H9 (cell line): ENCODE data around the gene CCL17. TPM values are rescaled to one million over a fixed set of nuclear protein-coding genes. Genes with fewer than 3 reads are reported as not detected.

Experiments
- DNase-seq: peaks from one replicate; pipeline ENCODE4 v3.0.0-alpha.2; 2017
- H2AFZ ChIP-seq: one replicate; pipeline ENCODE4 v1.6.1; 2013; ENCODE audit warnings: mild to moderate bottlenecking, low read length, control low read depth, moderate library complexity
- H2AK5ac ChIP-seq: 2 replicates; pipeline ENCODE4 v1.6.1; 2013; ENCODE audit warnings: low read length, control low read depth, mixed read lengths; ENCODE audit not compliant: insufficient read length
- H2BK120ac ChIP-seq: one replicate; pipeline ENCODE4 v1.6.1; 2013; ENCODE audit warnings: low read depth, mild to moderate bottlenecking, low read length, control low read depth, inconsistent platforms; ENCODE audit not compliant: poor library complexity, severe bottlenecking
- H2BK12ac ChIP-seq: 2 replicates; pipeline ENCODE4 v1.6.1; 2013; ENCODE audit warnings: low read length, control low read depth, mixed read lengths, low read depth; ENCODE audit not compliant: insufficient read length
- H2BK15ac ChIP-seq: 2 replicates; pipeline ENCODE4 v1.6.1; 2013; ENCODE audit warnings: low read depth, low read length, control low read depth
- H2BK20ac ChIP-seq: one replicate; pipeline ENCODE4 v1.6.1; 2013; ENCODE audit warnings: low read depth, mild to moderate bottlenecking, low read length, control low read depth, inconsistent platforms; ENCODE audit not compliant: poor library complexity, severe bottlenecking
- H2BK5ac ChIP-seq: 2 replicates; pipeline ENCODE4 v1.6.1; 2013; ENCODE audit warnings: low read length, control low read depth, mixed read lengths; ENCODE audit not compliant: insufficient read length
- H3K14ac ChIP-seq: 2 replicates; pipeline ENCODE4 v1.6.1; 2013; ENCODE audit warnings: low read length, control low read depth; ENCODE audit not compliant: insufficient read depth
- H3K18ac ChIP-seq: 2 replicates; pipeline ENCODE4 v1.6.1; 2013; ENCODE audit warnings: low read depth, mild to moderate bottlenecking, mixed read lengths, low read length, control low read depth; ENCODE audit not compliant: insufficient read length
- H3K23ac ChIP-seq: 2 replicates; pipeline ENCODE4 v1.6.1; 2013; ENCODE audit warnings: low read length, control low read depth, mixed read lengths, low read depth; ENCODE audit not compliant: insufficient read length
- H3K23me2 ChIP-seq: 2 replicates; pipeline ENCODE4 v1.6.1; 2013; ENCODE audit warnings: low read depth, mild to moderate bottlenecking, mixed read lengths, low read length, control low read depth; ENCODE audit not compliant: insufficient read length, poor library complexity, severe bottlenecking
- H3K27ac ChIP-seq: 2 replicates; pipeline ENCODE4 v1.5.1; 2013; ENCODE audit warnings: low read length, control low read depth, mixed read lengths, low read depth; ENCODE audit not compliant: insufficient read length
- H3K27me3 ChIP-seq: 2 replicates; pipeline ENCODE4 v1.6.1; 2013; ENCODE audit warnings: low read length, control low read depth, inconsistent platforms; ENCODE audit not compliant: insufficient read depth
- H3K4ac ChIP-seq: 2 replicates; pipeline ENCODE4 v1.6.1; 2013; ENCODE audit warnings: low read depth, mild to moderate bottlenecking, control low read depth, inconsistent platforms, low read length, moderate library complexity
- H3K4me1 ChIP-seq: 2 replicates; pipeline ENCODE4 v1.6.1; 2013; ENCODE audit warnings: low read length, control low read depth, inconsistent platforms; ENCODE audit not compliant: insufficient read depth
- H3K4me2 ChIP-seq: 2 replicates; pipeline ENCODE4 v1.6.1; 2013; ENCODE audit warnings: low read length, control low read depth, mixed read lengths; ENCODE audit not compliant: insufficient read length, insufficient read depth
- H3K56ac ChIP-seq: 2 replicates; pipeline ENCODE4 v1.6.1; 2013; ENCODE audit warnings: low read depth, mild to moderate bottlenecking, mixed read lengths, low read length, control low read depth; ENCODE audit not compliant: insufficient read length
- H3K79me1 ChIP-seq: 2 replicates; pipeline ENCODE4 v1.6.1; 2013; ENCODE audit warnings: low read depth, mild to moderate bottlenecking, moderate library complexity, low read length, control low read depth, inconsistent platforms; ENCODE audit not compliant: insufficient read depth, poor library complexity, severe bottlenecking
- H3K79me2 ChIP-seq: 2 replicates; pipeline ENCODE4 v1.6.1; 2013; ENCODE audit warnings: low read length, control low read depth, inconsistent platforms; ENCODE audit not compliant: insufficient read depth
- H3K9ac ChIP-seq: 2 replicates; pipeline ENCODE4 v1.6.1; 2013; ENCODE audit warnings: low read length, control low read depth, mixed read lengths; ENCODE audit not compliant: insufficient read length; ENCODE audit errors: extremely low read depth
- H3K9me3 ChIP-seq: one replicate; pipeline ENCODE4 v1.6.1; 2013; ENCODE audit warnings: low read depth, low read length, inconsistent platforms; ENCODE audit not compliant: control insufficient read depth
- H3T11ph ChIP-seq: one replicate; pipeline ENCODE4 v1.6.1; 2013; ENCODE audit warnings: mild to moderate bottlenecking, low read length, control low read depth, inconsistent platforms
- H4K20me1 ChIP-seq: one replicate; pipeline ENCODE4 v1.6.1; 2013; ENCODE audit not compliant: control insufficient read depth, insufficient read length, insufficient read depth
- H4K5ac ChIP-seq: 2 replicates; pipeline ENCODE4 v1.6.1; 2013; ENCODE audit warnings: low read depth, mild to moderate bottlenecking, mixed read lengths, low read length, control low read depth; ENCODE audit not compliant: insufficient read length
- H4K8ac ChIP-seq: replicated peaks from 2 replicates; pipeline ENCODE4 v1.6.1; 2013; ENCODE audit warnings: low read length, control low read depth, mixed read lengths, low read depth; ENCODE audit not compliant: insufficient read length
- H4K91ac ChIP-seq: 2 replicates; pipeline ENCODE4 v1.6.1; 2013; ENCODE audit warnings: low read depth, mild to moderate bottlenecking, moderate library complexity, mixed read lengths, low read length, control low read depth; ENCODE audit not compliant: insufficient read length
- H3K27ac Mint-ChIP-seq, 3 experiments: 2 replicates in 2 of 3; 3 replicates in 1 of 3; pipeline ENCODE4 v1.8.0; 2020 to 2021; ENCODE audit warnings: mixed read lengths in 3 of 3, mild to moderate bottlenecking in 1 of 3, moderate library complexity in 1 of 3
- H3K27me3 Mint-ChIP-seq: 2 replicates; pipeline ENCODE4 v1.8.0; 2021; ENCODE audit warnings: low read depth, mild to moderate bottlenecking, moderate library complexity, mixed read lengths
- H3K36me3 Mint-ChIP-seq, 3 experiments: 2 replicates in 2 of 3; 3 replicates in 1 of 3; pipeline ENCODE4 v1.8.0; 2020 to 2021; ENCODE audit warnings: low read depth in 3 of 3, mixed read lengths in 3 of 3; ENCODE audit not compliant: insufficient read depth in 1 of 3
- H3K4me1 Mint-ChIP-seq, 2 experiments: 2 replicates each; pipeline ENCODE4 v1.8.0; 2020; ENCODE audit warnings: mixed read lengths in 2 of 2
- H3K4me3 Mint-ChIP-seq, 2 experiments: 2 replicates in 1 of 2; 3 replicates in 1 of 2; pipeline ENCODE4 v1.8.0; 2020 to 2021; ENCODE audit warnings: mild to moderate bottlenecking in 2 of 2, mixed read lengths in 2 of 2, moderate library complexity in 1 of 2
- H3K9me3 Mint-ChIP-seq, 2 experiments: 2 replicates in 1 of 2; 3 replicates in 1 of 2; pipeline ENCODE4 v1.8.0; 2020; ENCODE audit warnings: mild to moderate bottlenecking in 2 of 2, mixed read lengths in 2 of 2, moderate library complexity in 1 of 2
- CTCF ChIP-seq: fragments of 200-600 bp; sonication (generic); conservative IDR thresholded peaks from 3 replicates; pipeline ENCODE4 v1.8.0; 2021; ENCODE audit warnings: antibody characterized with exemption, mild to moderate bottlenecking
- WGBS: extraction: QIAGEN DNeasy Blood & Tissue Kit; methylation state at CpG from one replicate; pipeline ENCODE4 v1.1.7; 2013; ENCODE audit warnings: missing lambda C conversion rate, low lambda C conversion rate, mixed read lengths; ENCODE audit not compliant: insufficient read length; ENCODE audit errors: extremely low coverage; 5-methylcytosine and 5-hydroxymethylcytosine counted together
- total RNA-seq: library from RNA; stranded (reverse); gene quantifications from 2 replicates; pipeline ENCODE4 v1.2.1, GENCODE V29; 2021

The CCL17 gene
- total RNA-seq, 1 experiment from 2014 or later, result not detected

GRCh38 chr16:57413733-57414132, 9.2 kb downstream of the CCL17 start:
- Histone ChIP-seq H2AFZ (no peak overlapping the region), H2AK5ac (no peak overlapping the region), H2BK15ac (no peak overlapping the region), H3K79me1 (no peaks in the 10 kb centered on the region), H3K56ac (no peak overlapping the region), H3K4me1 (no peaks in the 10 kb centered on the region), H3K23me2 (peaks cover 5% of the 10 kb centered on the region), H4K91ac (no peak overlapping the region), H3K18ac (no peak overlapping the region), H4K20me1 (no peaks in the 10 kb centered on the region), H3T11ph (no peak overlapping the region), H3K79me2 (no peaks in the 10 kb centered on the region), H3K9me3 (no peaks in the 10 kb centered on the region), H3K4me2 (no peak overlapping the region), H3K9ac (no peak overlapping the region), H4K5ac (no peak overlapping the region), H3K14ac (no peak overlapping the region), H3K27ac (no peak overlapping the region), H2BK12ac (no peak overlapping the region), H2BK120ac (no peak overlapping the region), H3K23ac (no peak overlapping the region), H3K27me3 (no peaks in the 10 kb centered on the region), H4K8ac (no peak overlapping the region), H2BK20ac (no peak overlapping the region), H3K4ac (no peak overlapping the region), H2BK5ac (no peak overlapping the region)
- no CpG with 5 or more reads among the region's 7 CpGs for WGBS
- Mint-ChIP-seq H3K36me3 (no peaks in the 10 kb centered on the region), H3K27me3 (peaks cover 1% of the 10 kb centered on the region), H3K4me1 (peaks cover 9 to 26% of the 10 kb centered on the region in 2 experiments), H3K9me3 (peaks cover 0 to 3% of the 10 kb centered on the region in 2 experiments; a peak in 1 of 5 replicates), H3K4me3 (no peak overlapping the region), H3K27ac (no peak overlapping the region)
- no peak for DNase-seq
- no peak for TF ChIP-seq CTCF
